Prostate gland (tissue), 2 donors: ENCODE results near the gene PLA2G4F.

Experiments used
- POLR2A ChIP-seq: fragments of 450-650 bp; IDR thresholded peaks from one replicate; pipeline ENCODE4 v1.6.1; 2016; ENCODE audit warnings: antibody characterized with exemption, mild to moderate bottlenecking
- TF ChIP-seq, protein P1 (sequence below), 4 experiments: fragments of 200-600 bp in 2 of 4; fragments of 450-650 bp in 2 of 4; sonication (generic) in 2 of 4; IDR thresholded peaks; 1 replicate in 3 of 4; 2 replicates in 1 of 4; pipeline ENCODE4 v1.5.1; 2016 to 2019; ENCODE audit warnings: antibody characterized with exemption in 4 of 4, mild to moderate bottlenecking in 2 of 4, moderate library complexity in 2 of 4

DNA sequence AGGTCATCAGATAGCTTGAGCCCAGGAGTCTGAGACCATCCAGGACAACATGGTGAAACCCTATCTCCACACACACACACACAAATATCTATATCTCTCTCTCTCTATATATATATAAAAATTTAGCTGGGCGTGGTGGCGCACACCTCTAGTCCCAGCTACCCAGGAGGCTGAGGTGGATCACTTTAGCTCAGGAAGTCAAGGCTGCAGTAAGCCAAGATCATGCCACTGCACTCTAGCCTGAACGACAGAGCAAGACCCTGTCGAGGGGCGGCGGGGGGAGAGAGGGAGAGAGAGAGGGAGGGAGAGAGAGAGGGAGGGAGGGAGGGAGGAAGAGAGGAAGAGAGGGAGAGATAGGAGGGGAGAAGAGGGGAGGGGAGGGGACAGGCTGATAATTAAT is 28.0 kb downstream of the PLA2G4F start:
- TF ChIP-seq, protein P1, sequence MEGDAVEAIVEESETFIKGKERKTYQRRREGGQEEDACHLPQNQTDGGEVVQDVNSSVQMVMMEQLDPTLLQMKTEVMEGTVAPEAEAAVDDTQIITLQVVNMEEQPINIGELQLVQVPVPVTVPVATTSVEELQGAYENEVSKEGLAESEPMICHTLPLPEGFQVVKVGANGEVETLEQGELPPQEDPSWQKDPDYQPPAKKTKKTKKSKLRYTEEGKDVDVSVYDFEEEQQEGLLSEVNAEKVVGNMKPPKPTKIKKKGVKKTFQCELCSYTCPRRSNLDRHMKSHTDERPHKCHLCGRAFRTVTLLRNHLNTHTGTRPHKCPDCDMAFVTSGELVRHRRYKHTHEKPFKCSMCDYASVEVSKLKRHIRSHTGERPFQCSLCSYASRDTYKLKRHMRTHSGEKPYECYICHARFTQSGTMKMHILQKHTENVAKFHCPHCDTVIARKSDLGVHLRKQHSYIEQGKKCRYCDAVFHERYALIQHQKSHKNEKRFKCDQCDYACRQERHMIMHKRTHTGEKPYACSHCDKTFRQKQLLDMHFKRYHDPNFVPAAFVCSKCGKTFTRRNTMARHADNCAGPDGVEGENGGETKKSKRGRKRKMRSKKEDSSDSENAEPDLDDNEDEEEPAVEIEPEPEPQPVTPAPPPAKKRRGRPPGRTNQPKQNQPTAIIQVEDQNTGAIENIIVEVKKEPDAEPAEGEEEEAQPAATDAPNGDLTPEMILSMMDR (IDR thresholded peaks at IDR 0.05), result no peak
- TF ChIP-seq POLR2A, result no peak
